ENCODE results near the gene DUSP10. TPM values are rescaled to one million over a fixed set of nuclear protein-coding genes. Genes with fewer than 3 reads are reported as not detected.

DUSP10 gene
- total and polyA plus RNA-seq, 2 donors (not counting 1 experiment from before 2014, with no cell fraction given), result 22.8 to 37.7 TPM

DNA sequence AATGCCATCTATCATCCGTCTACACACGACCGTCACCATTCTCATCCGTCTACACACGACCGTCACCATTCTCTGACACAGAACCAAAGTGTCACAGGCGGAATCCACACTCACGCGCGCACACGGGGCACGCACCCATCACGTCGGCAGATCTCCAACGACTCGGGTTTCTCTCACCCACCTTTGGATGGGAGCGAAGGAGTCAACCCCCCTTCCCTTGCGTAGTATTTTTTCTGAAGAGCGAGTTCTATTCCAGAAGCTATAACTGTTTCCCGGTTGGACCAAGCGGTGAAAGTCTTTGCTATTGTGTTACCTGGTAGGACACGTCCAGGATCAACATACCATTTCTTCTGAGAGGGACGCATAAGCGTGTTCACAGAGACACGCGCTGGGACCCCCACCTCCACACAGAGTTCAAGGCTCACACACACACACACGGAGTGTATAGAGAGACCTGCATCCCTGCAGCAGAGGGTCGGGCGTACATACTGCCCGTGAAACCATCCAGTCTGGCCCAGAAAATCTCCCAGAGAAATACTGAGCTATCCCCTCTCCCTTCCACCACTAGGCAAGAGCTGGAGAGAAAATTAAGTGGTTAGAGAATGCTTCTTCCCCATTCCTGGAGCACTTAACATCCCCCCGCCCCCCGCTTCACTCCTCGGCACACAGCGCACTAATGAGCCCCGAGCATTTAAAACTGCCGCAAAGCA lies 741 bp downstream of the DUSP10 start:
- peaks cover 34% of the 10 kb centered on the region for H3K4me1 Mint-ChIP-seq
- H3K4me3 Mint-ChIP-seq, result no peak overlapping the region
- Histone ChIP-seq H3K9ac (ENCODE audit: low read length) (peak overlapping the region; percentile 93), H3K9me3 (ENCODE audit: control extremely low read depth in 1 of 3, control insufficient read depth in 2 of 3, insufficient read depth in 1 of 3, low read length in 2 of 3) (no peaks in the 10 kb centered on the region), H3K4me2 (replicated peaks; ENCODE audit: low read depth, low read length, poor library complexity, severe bottlenecking) (peak overlapping the region; percentile 84), H3K36me3 (replicated peaks in 1 of 2; ENCODE audit: control extremely low read depth in 1 of 2, control insufficient read depth in 1 of 2, extremely low read depth in 1 of 2, insufficient read depth in 2 of 2, low read length in 1 of 2) (peaks cover 0 to 14% of the 10 kb centered on the region in 2 experiments), H3K79me2 (ENCODE audit: control insufficient read depth, insufficient read depth, low read length) (peaks cover 52% of the 10 kb centered on the region), H3K27me3 (replicated peaks in 1 of 4; ENCODE audit: control extremely low read depth in 1 of 4, control insufficient read depth in 3 of 4, insufficient read depth in 4 of 4, low read length in 3 of 4) (no peaks in the 10 kb centered on the region), H4K20me1 (ENCODE audit: control insufficient read depth, insufficient read depth, low read length, poor library complexity, severe bottlenecking) (peaks cover 15% of the 10 kb centered on the region), H2AFZ (ENCODE audit: insufficient read depth, low read depth, low read length, poor library complexity, severe bottlenecking) (peak overlapping the region; percentile 53), H3K4me1 (ENCODE audit: control insufficient read depth in 2 of 2, insufficient read depth in 2 of 2, low read length in 2 of 2) (peaks cover 28 to 42% of the 10 kb centered on the region in 2 donors), H3K4me3 (ENCODE audit: control extremely low read depth in 1 of 5, extremely low read depth in 1 of 5, insufficient read depth in 1 of 5, low read depth in 2 of 5, low read length in 4 of 5) (peak overlapping the region; percentile 77 to 90 (median 88)), H3K27ac (ENCODE audit: low read length in 2 of 2) (peak overlapping the region; percentile 65 to 88)
- POLR2A ChIA-PET, result interaction anchor here (0.7 to 4.6 kb wide), 13 partner anchors 8 to 972 kb away, joined by 3 to 44 read pairs (median 11); no protein-coding TSS in a partner anchor
- peak; percentile 54 for DNase-seq
- intact Hi-C loops (cut with micrococcal nuclease), result loop anchor here (1.0 to 5.0 kb wide), 4 partner anchors 141 to 971 kb away; partner anchors contain the start of genes AIDA, BROX and HLX
- no peaks in the 10 kb centered on the region for H3K27me3 Mint-ChIP-seq
- WGBS (ENCODE audit: insufficient coverage), result under 1% methylated on average over 30 of the region's 36 CpGs
- no peaks in the 10 kb centered on the region for H3K9me3 Mint-ChIP-seq (ENCODE audit: insufficient read depth)
- no peak overlapping the region for H3K27ac Mint-ChIP-seq
- TF ChIP-seq, protein P1, sequence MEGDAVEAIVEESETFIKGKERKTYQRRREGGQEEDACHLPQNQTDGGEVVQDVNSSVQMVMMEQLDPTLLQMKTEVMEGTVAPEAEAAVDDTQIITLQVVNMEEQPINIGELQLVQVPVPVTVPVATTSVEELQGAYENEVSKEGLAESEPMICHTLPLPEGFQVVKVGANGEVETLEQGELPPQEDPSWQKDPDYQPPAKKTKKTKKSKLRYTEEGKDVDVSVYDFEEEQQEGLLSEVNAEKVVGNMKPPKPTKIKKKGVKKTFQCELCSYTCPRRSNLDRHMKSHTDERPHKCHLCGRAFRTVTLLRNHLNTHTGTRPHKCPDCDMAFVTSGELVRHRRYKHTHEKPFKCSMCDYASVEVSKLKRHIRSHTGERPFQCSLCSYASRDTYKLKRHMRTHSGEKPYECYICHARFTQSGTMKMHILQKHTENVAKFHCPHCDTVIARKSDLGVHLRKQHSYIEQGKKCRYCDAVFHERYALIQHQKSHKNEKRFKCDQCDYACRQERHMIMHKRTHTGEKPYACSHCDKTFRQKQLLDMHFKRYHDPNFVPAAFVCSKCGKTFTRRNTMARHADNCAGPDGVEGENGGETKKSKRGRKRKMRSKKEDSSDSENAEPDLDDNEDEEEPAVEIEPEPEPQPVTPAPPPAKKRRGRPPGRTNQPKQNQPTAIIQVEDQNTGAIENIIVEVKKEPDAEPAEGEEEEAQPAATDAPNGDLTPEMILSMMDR (IDR thresholded peaks at IDR 0.05), result no peak
- no peak for TF ChIP-seq EZH2 (IDR thresholded peaks at IDR 0.05; ENCODE audit: borderline replicate concordance, insufficient read depth, low read depth, low read length, poor library complexity, severe bottlenecking)
- CTCF ChIA-PET, result interaction anchor here (0.8 to 3.2 kb wide), 33 partner anchors 8 to 972 kb away, joined by 3 to 16 read pairs (median 4); no protein-coding TSS in a partner anchor
- no peak for ATAC-seq (ENCODE audit: low read depth)

Measured in B cell (primary cell).